CD4-positive, CD25-positive, alpha-beta regulatory T cell (primary cell): ENCODE measurements around the gene CENPM. TPM values are rescaled to one million over a fixed set of nuclear protein-coding genes. Genes with fewer than 3 reads are reported as not detected.

Experiments
- ATAC-seq, 2 donors: fragments of 150-1000 bp; cut with Tn5 transposase; one replicate each; pipeline ENCODE4 v1.10.0; 2021; ENCODE audit warnings: low read depth in 2 of 2, moderate number of reproducible peaks in 2 of 2, moderate library complexity in 1 of 2
- DNase-seq, 3 donors: peaks; one replicate each; pipeline versions ENCODE4 v3.0.0 to v3.0.0-alpha.2; 2012 to 2022; ENCODE audit warnings: mixed read lengths in 1 of 3
- H3K27ac ChIP-seq: one replicate; pipeline ENCODE4 v1.7.0; 2013; ENCODE audit warnings: mild to moderate bottlenecking, low read length; ENCODE audit not compliant: insufficient read depth, poor library complexity, severe bottlenecking
- H3K27me3 ChIP-seq: one replicate; pipeline ENCODE4 v1.7.0; 2013; ENCODE audit warnings: low read length; ENCODE audit not compliant: control insufficient read depth, insufficient read depth
- H3K36me3 ChIP-seq: one replicate; pipeline ENCODE4 v1.7.0; 2013; ENCODE audit warnings: mild to moderate bottlenecking, low read length, moderate library complexity; ENCODE audit not compliant: control insufficient read depth, insufficient read depth
- H3K4me1 ChIP-seq: 2 replicates; pipeline ENCODE4 v1.7.0; 2013; ENCODE audit warnings: mild to moderate bottlenecking, low read length; ENCODE audit not compliant: insufficient read depth, control insufficient read depth, poor library complexity, severe bottlenecking
- H3K4me3 ChIP-seq: one replicate; pipeline ENCODE4 v1.7.0; 2013; ENCODE audit warnings: low read depth, mild to moderate bottlenecking, low read length, moderate library complexity
- H3K9me3 ChIP-seq, 2 experiments: 1 replicate in 1 of 2; 2 replicates in 1 of 2; pipeline ENCODE4 v1.7.0; 2013; ENCODE audit warnings: low read length in 2 of 2, mild to moderate bottlenecking in 1 of 2, moderate library complexity in 1 of 2; ENCODE audit not compliant: control insufficient read depth in 2 of 2
- H3K27ac Mint-ChIP-seq, 3 donors: one replicate each; pipeline ENCODE4 v1.8.0; 2020 to 2022; ENCODE audit warnings: mild to moderate bottlenecking in 3 of 3, mixed read lengths in 3 of 3, moderate library complexity in 2 of 3
- H3K27me3 Mint-ChIP-seq: one replicate; pipeline ENCODE4 v1.8.0; 2022; ENCODE audit warnings: mild to moderate bottlenecking, mixed read lengths
- H3K36me3 Mint-ChIP-seq: one replicate; pipeline ENCODE4 v1.8.0; 2020; ENCODE audit warnings: mixed read lengths
- H3K4me1 Mint-ChIP-seq, 4 donors: one replicate each; pipeline ENCODE4 v1.8.0; 2020 to 2022; ENCODE audit warnings: mixed read lengths in 4 of 4, mild to moderate bottlenecking in 1 of 4
- H3K4me3 Mint-ChIP-seq, 4 donors: one replicate each; pipeline ENCODE4 v1.8.0; 2020 to 2022; ENCODE audit warnings: mild to moderate bottlenecking in 4 of 4, mixed read lengths in 4 of 4, moderate library complexity in 3 of 4
- H3K9me3 Mint-ChIP-seq, 7 donors: one replicate each; pipeline ENCODE4 v1.8.0; 2020 to 2022; ENCODE audit warnings: mixed read lengths in 7 of 7, mild to moderate bottlenecking in 3 of 7, moderate library complexity in 2 of 7
- polyA plus RNA-seq, 4 donors: library from polyadenylated mRNA; unstranded; fragments of 300-500 nt; fragmentation: Illumina TruSeq; gene quantifications; one replicate each; pipeline ENCODE4 v1.2.3, GENCODE V29; 2021
- total RNA-seq: library from RNA; stranded (reverse); gene quantifications from one replicate; pipeline ENCODE4 v1.2.3, GENCODE V29; 2022

The CENPM gene
- total and polyA plus RNA-seq, 5 donors from 2014 or later, result 33.9 to 75.7 (median 64.4) TPM

GRCh38 chr22:41935015-41935351, 12.0 kb downstream of the CENPM start:
- ATAC-seq (no peak), DNase-seq (no peak)
- H3K4me3 ChIP-seq, result no peak overlapping the region
- H3K27ac Mint-ChIP-seq, result peak overlapping the region in 1 of 3 donors; percentile 67
- H3K9me3 ChIP-seq, result no peaks in the 10 kb centered on the region
- H3K27me3 Mint-ChIP-seq, result no peaks in the 10 kb centered on the region
- H3K4me1 Mint-ChIP-seq, result peaks cover 6 to 38% (median 23%) of the 10 kb centered on the region in 4 donors
- no peak overlapping the region for H3K4me3 Mint-ChIP-seq
- H3K36me3 ChIP-seq, result no peaks in the 10 kb centered on the region
- no peak overlapping the region for H3K27ac ChIP-seq
- no peaks in the 10 kb centered on the region for H3K27me3 ChIP-seq
- H3K9me3 Mint-ChIP-seq, result no peaks in the 10 kb centered on the region
- H3K4me1 ChIP-seq, result peaks cover 25% of the 10 kb centered on the region
- peaks cover 3% of the 10 kb centered on the region for H3K36me3 Mint-ChIP-seq

GRCh38 chr22:41934284-41935014, 12.5 kb downstream of the CENPM start:
- H3K4me1 Mint-ChIP-seq, result peaks cover 4 to 33% (median 18%) of the 10 kb centered on the region in 4 donors
- DNase-seq (no peak), ATAC-seq (no peak)
- peaks cover 3% of the 10 kb centered on the region for H3K36me3 Mint-ChIP-seq
- Histone ChIP-seq H3K27ac (no peak overlapping the region), H3K36me3 (no peaks in the 10 kb centered on the region), H3K27me3 (no peaks in the 10 kb centered on the region), H3K4me3 (no peak overlapping the region), H3K9me3 (no peaks in the 10 kb centered on the region), H3K4me1 (peaks cover 19% of the 10 kb centered on the region)
- H3K27me3 Mint-ChIP-seq, result no peaks in the 10 kb centered on the region
- peak overlapping the region in 1 of 4 donors; percentile 38 for H3K4me3 Mint-ChIP-seq
- H3K27ac Mint-ChIP-seq, result peak overlapping the region in 2 of 3 donors; percentile 63 to 67
- no peaks in the 10 kb centered on the region for H3K9me3 Mint-ChIP-seq

- Histone ChIP-seq H3K27ac (no peak overlapping the region), H3K4me1 (peaks cover 11% of the 10 kb centered on the region), H3K27me3 (no peaks in the 10 kb centered on the region), H3K36me3 (no peaks in the 10 kb centered on the region), H3K9me3 (no peaks in the 10 kb centered on the region), H3K4me3 (no peak overlapping the region)
- Mint-ChIP-seq H3K4me1 (peaks cover 0 to 28% (median 14%) of the 10 kb centered on the region in 4 donors), H3K9me3 (no peaks in the 10 kb centered on the region), H3K4me3 (no peak overlapping the region), H3K27ac (peak overlapping the region in 1 of 3 donors; percentile 67), H3K36me3 (peaks cover 3% of the 10 kb centered on the region), H3K27me3 (no peaks in the 10 kb centered on the region)
- ATAC-seq (no peak), DNase-seq (no peak)
These were observed 13.4 kb downstream of the CENPM start for GRCh38 chr22:41933411-41934177.

- H3K36me3 Mint-ChIP-seq, result peaks cover under 1% of the 10 kb centered on the region
- peak overlapping the region in 1 of 4 donors; percentile 35 for H3K4me3 Mint-ChIP-seq
- H3K27me3 Mint-ChIP-seq, result peaks cover 2% of the 10 kb centered on the region
- H3K27ac Mint-ChIP-seq, result peak overlapping the region; percentile 41 to 92 (median 56)
- ATAC-seq (no peak), DNase-seq (no peak)
- peaks cover 0 to 26% (median 8%) of the 10 kb centered on the region in 4 donors for H3K4me1 Mint-ChIP-seq
- peaks cover 2% of the 10 kb centered on the region for H3K4me1 ChIP-seq
- H3K9me3 ChIP-seq, result no peaks in the 10 kb centered on the region
- H3K4me3 ChIP-seq, result no peak overlapping the region
- no peaks in the 10 kb centered on the region for H3K27me3 ChIP-seq
- no peaks in the 10 kb centered on the region for H3K36me3 ChIP-seq
- H3K9me3 Mint-ChIP-seq, result no peaks in the 10 kb centered on the region
- no peak overlapping the region for H3K27ac ChIP-seq
These were observed 14.6 kb downstream of the CENPM start for GRCh38 chr22:41932353-41932752.

- peaks cover 0 to 26% (median 7%) of the 10 kb centered on the region in 4 donors for H3K4me1 Mint-ChIP-seq
- no peaks in the 10 kb centered on the region for H3K9me3 Mint-ChIP-seq
- peak overlapping the region in 2 of 4 donors; percentile 35 to 43 for H3K4me3 Mint-ChIP-seq
- ATAC-seq (no peak), DNase-seq (no peak)
- peak overlapping the region in 2 of 3 donors; percentile 38 to 80 for H3K27ac Mint-ChIP-seq
- peaks cover 3% of the 10 kb centered on the region for H3K4me1 ChIP-seq
- H3K27me3 Mint-ChIP-seq, result peaks cover 8% of the 10 kb centered on the region
- no peak overlapping the region for H3K4me3 ChIP-seq
- no peak overlapping the region for H3K27ac ChIP-seq
- no peaks in the 10 kb centered on the region for H3K36me3 ChIP-seq
- H3K27me3 ChIP-seq, result no peaks in the 10 kb centered on the region
- no peaks in the 10 kb centered on the region for H3K9me3 ChIP-seq
- no peaks in the 10 kb centered on the region for H3K36me3 Mint-ChIP-seq
These were observed 15.2 kb downstream of the CENPM start for GRCh38 chr22:41931701-41932269.

GRCh38 chr22:41929418-41929810, 17.5 kb downstream of the CENPM start:
- ATAC-seq (no peak), DNase-seq (no peak)
- peak overlapping the region in 2 of 3 donors; percentile 20 to 90 for H3K27ac Mint-ChIP-seq
- peaks cover 13% of the 10 kb centered on the region for H3K27me3 Mint-ChIP-seq
- H3K4me3 ChIP-seq, result no peak overlapping the region
- H3K36me3 Mint-ChIP-seq, result no peaks in the 10 kb centered on the region
- H3K36me3 ChIP-seq, result no peaks in the 10 kb centered on the region
- H3K9me3 ChIP-seq, result no peaks in the 10 kb centered on the region
- H3K9me3 Mint-ChIP-seq, result no peaks in the 10 kb centered on the region
- H3K4me3 Mint-ChIP-seq, result peak overlapping the region in 1 of 4 donors; percentile 29
- H3K27ac ChIP-seq, result no peak overlapping the region
- H3K4me1 ChIP-seq, result peaks cover 12% of the 10 kb centered on the region
- peaks cover 0 to 32% (median 5%) of the 10 kb centered on the region in 4 donors for H3K4me1 Mint-ChIP-seq
- no peaks in the 10 kb centered on the region for H3K27me3 ChIP-seq

GRCh38 chr22:41928593-41929417, 18.1 kb downstream of the CENPM start:
- Histone ChIP-seq H3K4me1 (peaks cover 12% of the 10 kb centered on the region), H3K27me3 (no peaks in the 10 kb centered on the region), H3K27ac (no peak overlapping the region), H3K36me3 (no peaks in the 10 kb centered on the region), H3K9me3 (no peaks in the 10 kb centered on the region), H3K4me3 (no peak overlapping the region)
- Mint-ChIP-seq H3K9me3 (no peaks in the 10 kb centered on the region), H3K27ac (peak overlapping the region in 2 of 3 donors; percentile 20 to 90), H3K4me1 (peaks cover 0 to 32% (median 4%) of the 10 kb centered on the region in 4 donors), H3K36me3 (no peaks in the 10 kb centered on the region), H3K27me3 (peaks cover 13% of the 10 kb centered on the region), H3K4me3 (peak overlapping the region in 2 of 4 donors; percentile 16 to 29)
- ATAC-seq (no peak), DNase-seq (no peak)
